ENCODE data around the gene GALNT6. TPM values are rescaled to one million over a fixed set of nuclear protein-coding genes. Genes with fewer than 3 reads are reported as not detected.

The GALNT6 gene
- total and polyA plus RNA-seq, 9 of the 15 experiments (the other 6 are each of a cell fraction or from before 2014, with no cell fraction given), result 1.5 to 8.6 (median 5.1) TPM

DNA sequence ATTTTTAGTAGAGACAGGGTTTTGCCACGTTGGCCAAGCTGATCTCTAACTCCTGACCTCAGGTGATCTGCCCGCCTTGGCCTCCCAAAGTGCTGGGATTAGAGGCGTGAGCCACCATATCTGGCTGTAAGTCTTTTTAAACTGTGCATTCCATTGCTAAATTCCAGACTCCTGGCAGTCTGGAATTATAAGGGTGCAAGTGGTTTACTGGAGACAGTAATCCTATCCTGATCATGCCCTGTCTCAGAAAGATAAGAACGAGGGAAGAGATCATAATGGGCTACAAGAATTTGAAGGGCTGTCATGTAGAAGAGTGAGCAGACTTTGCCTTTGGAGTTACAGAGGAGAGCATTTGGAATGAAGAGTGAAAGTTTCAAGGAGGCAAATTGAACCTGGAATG is 26.6 kb upstream of the GALNT6 start:
- no peaks in the 10 kb centered on the region for H3K9me3 ChIP-seq (replicated peaks; ENCODE audit: control insufficient read depth, insufficient read depth, low read depth, low read length)
- no peaks in the 10 kb centered on the region for H3K36me3 ChIP-seq (ENCODE audit: control insufficient read depth, insufficient read depth, low read length)
- H3K9ac ChIP-seq (ENCODE audit: insufficient read depth in 1 of 2, low read depth in 2 of 2, low read length in 2 of 2), result no peak overlapping the region
- H3K27me3 ChIP-seq (ENCODE audit: control insufficient read depth in 2 of 2, insufficient read depth in 2 of 2, low read length in 2 of 2), result 0 out of 5 replicates have a peak, but pooled peaks cover 0 to 2% of the 10 kb centered on the region in 2 experiments
- no peak overlapping the region for H2AFZ ChIP-seq (ENCODE audit: low read depth, low read length)
- DNase-seq (ENCODE audit: extremely low read depth in 1 of 4, low spot score in 3 of 4) (no peak), FAIRE-seq (no peak), ATAC-seq (no peak)
- H3K27ac ChIP-seq (ENCODE audit: extremely low read depth, low read depth, low read length), result no peak overlapping the region
- H3K4me2 ChIP-seq (ENCODE audit: insufficient read depth, low read length), result no peak overlapping the region
- no TSS peak for BruUV-seq (replicated peaks)
- H4K20me1 ChIP-seq (replicated peaks; ENCODE audit: control insufficient read depth, insufficient read depth, low read length), result no peaks in the 10 kb centered on the region
- in situ Hi-C loops (cut with MboI), result loop anchor here (25.0 kb wide), 1 partner anchor 594 kb away; the partner anchor contains the start of gene TAMALIN
- intact Hi-C loops (cut with micrococcal nuclease), result no loop called here
- ChIA-PET POLR2A (no interaction called here), CTCF (ENCODE audit: low intra/inter-chr PET ratio) (no interaction called here)
- no peaks in the 10 kb centered on the region for H3K4me1 ChIP-seq (replicated peaks in 1 of 2; ENCODE audit: control insufficient read depth in 2 of 2, insufficient read depth in 2 of 2, low read length in 2 of 2)
- H3K79me2 ChIP-seq (ENCODE audit: control insufficient read depth, insufficient read depth, low read length), result no peaks in the 10 kb centered on the region
- H3K4me3 ChIP-seq, result no peak overlapping the region
- H3K9me1 ChIP-seq (ENCODE audit: control insufficient read depth, insufficient read depth, low read length), result no peaks in the 10 kb centered on the region
- 13% methylated on average over 4 of the region's 4 CpGs for WGBS (ENCODE audit: insufficient coverage, low coverage, missing lambda C conversion rate)
- TF ChIP-seq, protein P1, sequence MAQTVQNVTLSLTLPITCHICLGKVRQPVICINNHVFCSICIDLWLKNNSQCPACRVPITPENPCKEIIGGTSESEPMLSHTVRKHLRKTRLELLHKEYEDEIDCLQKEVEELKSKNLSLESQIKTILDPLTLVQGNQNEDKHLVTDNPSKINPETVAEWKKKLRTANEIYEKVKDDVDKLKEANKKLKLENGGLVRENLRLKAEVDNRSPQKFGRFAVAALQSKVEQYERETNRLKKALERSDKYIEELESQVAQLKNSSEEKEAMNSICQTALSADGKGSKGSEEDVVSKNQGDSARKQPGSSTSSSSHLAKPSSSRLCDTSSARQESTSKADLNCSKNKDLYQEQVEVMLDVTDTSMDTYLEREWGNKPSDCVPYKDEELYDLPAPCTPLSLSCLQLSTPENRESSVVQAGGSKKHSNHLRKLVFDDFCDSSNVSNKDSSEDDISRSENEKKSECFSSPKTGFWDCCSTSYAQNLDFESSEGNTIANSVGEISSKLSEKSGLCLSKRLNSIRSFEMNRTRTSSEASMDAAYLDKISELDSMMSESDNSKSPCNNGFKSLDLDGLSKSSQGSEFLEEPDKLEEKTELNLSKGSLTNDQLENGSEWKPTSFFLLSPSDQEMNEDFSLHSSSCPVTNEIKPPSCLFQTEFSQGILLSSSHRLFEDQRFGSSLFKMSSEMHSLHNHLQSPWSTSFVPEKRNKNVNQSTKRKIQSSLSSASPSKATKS (CRISPR knock-in tag; IDR thresholded peaks at IDR 0.05), result no peak
- no peak for TF ChIP-seq FOSL1 (tag; conservative IDR thresholded peaks at IDR 0.05)
- TF ChIP-seq, protein P2, sequence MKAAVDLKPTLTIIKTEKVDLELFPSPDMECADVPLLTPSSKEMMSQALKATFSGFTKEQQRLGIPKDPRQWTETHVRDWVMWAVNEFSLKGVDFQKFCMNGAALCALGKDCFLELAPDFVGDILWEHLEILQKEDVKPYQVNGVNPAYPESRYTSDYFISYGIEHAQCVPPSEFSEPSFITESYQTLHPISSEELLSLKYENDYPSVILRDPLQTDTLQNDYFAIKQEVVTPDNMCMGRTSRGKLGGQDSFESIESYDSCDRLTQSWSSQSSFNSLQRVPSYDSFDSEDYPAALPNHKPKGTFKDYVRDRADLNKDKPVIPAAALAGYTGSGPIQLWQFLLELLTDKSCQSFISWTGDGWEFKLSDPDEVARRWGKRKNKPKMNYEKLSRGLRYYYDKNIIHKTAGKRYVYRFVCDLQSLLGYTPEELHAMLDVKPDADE (conservative IDR thresholded peaks at IDR 0.05; ENCODE audit: control insufficient read depth, low read depth, low read length), result no peak
- no peak for TF ChIP-seq PTBP1 (IDR thresholded peaks at IDR 0.05; ENCODE audit: low read depth, low read length)
- no peak for TF ChIP-seq BRD9 (IDR thresholded peaks at IDR 0.05; ENCODE audit: low read depth, partially characterized antibody)
- TF ChIP-seq ARID2 (IDR thresholded peaks at IDR 0.05), result no peak
- TF ChIP-seq, protein P3, sequence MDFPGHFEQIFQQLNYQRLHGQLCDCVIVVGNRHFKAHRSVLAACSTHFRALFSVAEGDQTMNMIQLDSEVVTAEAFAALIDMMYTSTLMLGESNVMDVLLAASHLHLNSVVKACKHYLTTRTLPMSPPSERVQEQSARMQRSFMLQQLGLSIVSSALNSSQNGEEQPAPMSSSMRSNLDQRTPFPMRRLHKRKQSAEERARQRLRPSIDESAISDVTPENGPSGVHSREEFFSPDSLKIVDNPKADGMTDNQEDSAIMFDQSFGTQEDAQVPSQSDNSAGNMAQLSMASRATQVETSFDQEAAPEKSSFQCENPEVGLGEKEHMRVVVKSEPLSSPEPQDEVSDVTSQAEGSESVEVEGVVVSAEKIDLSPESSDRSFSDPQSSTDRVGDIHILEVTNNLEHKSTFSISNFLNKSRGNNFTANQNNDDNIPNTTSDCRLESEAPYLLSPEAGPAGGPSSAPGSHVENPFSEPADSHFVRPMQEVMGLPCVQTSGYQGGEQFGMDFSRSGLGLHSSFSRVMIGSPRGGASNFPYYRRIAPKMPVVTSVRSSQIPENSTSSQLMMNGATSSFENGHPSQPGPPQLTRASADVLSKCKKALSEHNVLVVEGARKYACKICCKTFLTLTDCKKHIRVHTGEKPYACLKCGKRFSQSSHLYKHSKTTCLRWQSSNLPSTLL (IDR thresholded peaks at IDR 0.05), result no peak
- no peak for TF ChIP-seq SMAD4 (CRISPR knock-in tag; conservative IDR thresholded peaks at IDR 0.05)
- no peak for TF ChIP-seq RFX5 (IDR thresholded peaks at IDR 0.05; ENCODE audit: low read depth, low read length)
- no peak for TF ChIP-seq MYC (IDR thresholded peaks at IDR 0.05; ENCODE audit: low read depth, low read length)
- no peak for TF ChIP-seq MYC (CRISPR knock-in tag; IDR thresholded peaks at IDR 0.05; ENCODE audit: borderline replicate concordance, low read depth)
- no peak for TF ChIP-seq FOXA1 (IDR thresholded peaks at IDR 0.05; ENCODE audit: borderline replicate concordance)
- TF ChIP-seq KAT2B (IDR thresholded peaks at IDR 0.05; ENCODE audit: low read depth, low read length), result no peak
- TF ChIP-seq, protein P4, sequence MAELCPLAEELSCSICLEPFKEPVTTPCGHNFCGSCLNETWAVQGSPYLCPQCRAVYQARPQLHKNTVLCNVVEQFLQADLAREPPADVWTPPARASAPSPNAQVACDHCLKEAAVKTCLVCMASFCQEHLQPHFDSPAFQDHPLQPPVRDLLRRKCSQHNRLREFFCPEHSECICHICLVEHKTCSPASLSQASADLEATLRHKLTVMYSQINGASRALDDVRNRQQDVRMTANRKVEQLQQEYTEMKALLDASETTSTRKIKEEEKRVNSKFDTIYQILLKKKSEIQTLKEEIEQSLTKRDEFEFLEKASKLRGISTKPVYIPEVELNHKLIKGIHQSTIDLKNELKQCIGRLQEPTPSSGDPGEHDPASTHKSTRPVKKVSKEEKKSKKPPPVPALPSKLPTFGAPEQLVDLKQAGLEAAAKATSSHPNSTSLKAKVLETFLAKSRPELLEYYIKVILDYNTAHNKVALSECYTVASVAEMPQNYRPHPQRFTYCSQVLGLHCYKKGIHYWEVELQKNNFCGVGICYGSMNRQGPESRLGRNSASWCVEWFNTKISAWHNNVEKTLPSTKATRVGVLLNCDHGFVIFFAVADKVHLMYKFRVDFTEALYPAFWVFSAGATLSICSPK (IDR thresholded peaks at IDR 0.05; ENCODE audit: borderline replicate concordance), result no peak
- no peak for TF ChIP-seq RBBP5 (IDR thresholded peaks at IDR 0.05; ENCODE audit: borderline replicate concordance, insufficient read depth, low read length, poor library complexity, severe bottlenecking)
